Measurements from ENCODE around the gene GNAS-AS1.

The GNAS-AS1 gene

GRCh38 chr20:58808271-58809046, 42.2 kb downstream of the GNAS-AS1 start:
- DNase-seq (ENCODE audit: low read depth) = no peak

GRCh38 chr20:58807801-58808200, 42.9 kb downstream of the GNAS-AS1 start:
- DNase-seq (ENCODE audit: low read depth) = no peak

GRCh38 chr20:58803533-58803932, 47.2 kb downstream of the GNAS-AS1 start:
- no peak for DNase-seq (ENCODE audit: low read depth)

- DNase-seq (ENCODE audit: low read depth) = no peak
These were observed 48.6 kb downstream of the GNAS-AS1 start for GRCh38 chr20:58802061-58802460.

- no peak for DNase-seq (ENCODE audit: low read depth)
These were observed 50.4 kb downstream of the GNAS-AS1 start for GRCh38 chr20:58800134-58800871.

GRCh38 chr20:58797371-58798338, 53.0 kb downstream of the GNAS-AS1 start:
- no peak for DNase-seq (ENCODE audit: low read depth)

- no peak for DNase-seq (ENCODE audit: low read depth)
These were observed 54.8 kb downstream of the GNAS-AS1 start for GRCh38 chr20:58795923-58796245.

GRCh38 chr20:58795181-58795922, 55.4 kb downstream of the GNAS-AS1 start:
- DNase-seq (ENCODE audit: low read depth) = no peak

GRCh38 chr20:58794510-58795180, 56.1 kb downstream of the GNAS-AS1 start:
- DNase-seq (ENCODE audit: low read depth) = no peak

GRCh38 chr20:58793512-58794420, 56.9 kb downstream of the GNAS-AS1 start:
- DNase-seq (ENCODE audit: low read depth) = no peak

GRCh38 chr20:58792426-58792825, 58.3 kb downstream of the GNAS-AS1 start:
- DNase-seq (ENCODE audit: low read depth) = no peak

GRCh38 chr20:58791286-58791685, 59.4 kb downstream of the GNAS-AS1 start:
- no peak for DNase-seq (ENCODE audit: low read depth)

- DNase-seq (ENCODE audit: low read depth) = no peak
These were observed 60.2 kb downstream of the GNAS-AS1 start for GRCh38 chr20:58790454-58790853.

GRCh38 chr20:58788896-58789544, 61.7 kb downstream of the GNAS-AS1 start:
- DNase-seq (ENCODE audit: low read depth) = no peak

GRCh38 chr20:58787211-58788005, 63.3 kb downstream of the GNAS-AS1 start:
- DNase-seq (ENCODE audit: low read depth) = no peak

GRCh38 chr20:58784321-58785074, 66.2 kb downstream of the GNAS-AS1 start:
- DNase-seq (ENCODE audit: low read depth) = no peak

- DNase-seq (ENCODE audit: low read depth) = no peak
These were observed 67.1 kb downstream of the GNAS-AS1 start for GRCh38 chr20:58783511-58784011.

GRCh38 chr20:58781138-58781537, 69.6 kb downstream of the GNAS-AS1 start:
- no peak for DNase-seq (ENCODE audit: low read depth)
